GM21717 (cell line): ENCODE results near the gene AFF4.

Experiments used
- ATAC-seq: cut with Tn5 transposase; IDR thresholded peaks from one replicate; pipeline ENCODE4 v1.9.1; 2021; ENCODE audit warnings: mild to moderate bottlenecking, moderate library complexity; ENCODE audit not compliant: unreplicated experiment

The AFF4 gene

GRCh38 chr5:132829742-132830435 is 133.5 kb downstream of the AFF4 start:
- peak; percentile 83 for ATAC-seq

- no peak for ATAC-seq
Measured at GRCh38 chr5:132828846-132829494, 134.5 kb downstream of the AFF4 start.

DNA sequence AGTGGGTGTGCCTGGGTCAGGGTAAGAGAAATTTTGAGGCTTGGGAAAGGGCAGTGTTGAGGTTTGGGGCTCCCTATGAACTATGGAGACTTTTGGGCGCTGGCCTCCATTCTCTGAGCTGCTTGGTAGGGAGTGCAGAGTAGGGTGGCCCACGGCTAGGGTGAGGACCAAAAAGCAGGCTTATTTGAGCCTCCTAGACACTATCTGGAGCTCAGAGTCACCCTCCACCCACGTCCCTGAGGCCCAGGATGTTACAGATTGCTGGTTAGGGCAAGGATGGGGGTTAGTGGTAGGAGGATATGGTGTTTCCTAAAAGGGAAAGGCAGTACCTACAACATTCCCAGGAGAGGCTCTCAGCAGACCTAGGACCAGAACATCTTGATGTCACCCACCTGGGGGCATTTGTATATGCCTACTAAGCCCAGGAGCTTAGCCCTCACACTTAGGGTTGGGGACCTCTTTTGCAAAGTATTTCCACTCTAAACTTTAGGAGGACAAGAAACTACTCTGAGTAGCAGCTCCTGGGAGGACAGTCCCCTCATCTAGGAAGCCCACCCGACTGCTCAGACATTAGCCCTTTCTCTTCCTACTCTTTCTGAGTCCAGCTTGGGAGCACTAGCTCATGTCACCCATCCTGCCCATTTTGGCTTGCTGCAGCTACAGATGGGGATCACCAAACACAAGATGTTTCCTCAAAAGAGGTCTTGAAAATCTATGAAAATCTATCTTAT is 135.3 kb downstream of the AFF4 start:
- ATAC-seq: no peak

DNA sequence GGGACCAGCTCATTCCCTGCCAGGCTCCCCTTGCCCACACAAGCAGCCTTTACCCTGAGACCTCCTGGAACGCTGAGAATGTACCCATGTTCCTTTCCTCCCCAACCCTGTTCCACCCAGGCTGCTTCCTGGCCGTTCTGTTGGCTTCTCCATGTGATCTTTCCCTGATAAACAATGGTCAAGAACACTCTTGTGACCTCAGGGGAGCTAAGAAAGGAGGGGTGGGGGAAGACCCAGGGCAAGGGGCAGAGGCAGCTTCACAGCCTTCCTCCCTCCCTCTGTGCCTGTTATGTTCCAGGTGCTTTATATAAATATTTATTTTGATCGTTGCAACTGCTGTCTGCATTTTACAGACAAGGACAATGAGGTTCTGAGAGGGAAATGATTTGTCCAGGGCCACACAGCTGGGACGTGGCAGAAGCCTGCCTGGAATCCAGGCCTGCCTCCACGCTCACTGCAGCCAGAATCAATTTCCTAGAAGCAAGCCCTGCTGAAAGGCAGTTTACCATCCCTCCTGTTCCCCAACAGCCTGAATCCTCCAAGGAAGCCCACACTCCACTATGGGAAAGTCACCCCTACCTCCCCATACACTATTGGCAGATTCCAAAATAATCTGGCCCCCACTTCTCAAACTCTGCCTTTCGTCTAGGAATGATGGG is 136.9 kb downstream of the AFF4 start:
- no peak for ATAC-seq

DNA sequence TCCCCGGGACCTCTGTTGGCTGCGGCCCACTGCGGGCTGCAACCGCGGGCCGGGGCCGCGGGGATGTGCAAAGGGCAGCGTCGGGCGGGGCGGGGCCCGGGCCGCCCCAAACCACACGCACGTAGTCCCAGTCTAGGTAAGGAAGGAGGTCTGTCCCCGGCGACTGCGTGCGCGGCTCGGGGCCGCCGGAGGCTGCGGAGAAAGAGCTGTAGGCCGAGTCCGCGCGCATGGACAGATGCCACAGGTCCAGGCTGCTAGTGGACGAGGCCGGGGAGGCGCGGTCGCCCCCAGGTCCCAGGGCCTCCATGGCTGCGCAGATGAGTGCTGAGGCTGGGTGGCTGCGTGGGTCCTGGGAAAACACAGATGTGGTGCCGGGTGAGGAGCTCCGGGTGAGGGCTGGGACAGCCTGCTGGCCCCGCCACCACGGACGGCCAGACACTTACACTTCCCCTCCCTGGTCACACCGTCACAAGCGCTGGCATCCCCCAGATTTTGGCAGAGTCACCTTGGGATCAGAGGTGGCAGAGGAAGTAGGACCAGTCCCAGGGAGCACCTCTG is 137.5 kb downstream of the AFF4 start:
- no peak for ATAC-seq
